ENCODE results near the gene CNTNAP2.
A peak's percentile ranks its signal among the peaks of the same experiment; 100 is the strongest.

The CNTNAP2 gene

GRCh38 chr7:147857152-147858140, 1740.8 kb downstream of the CNTNAP2 start:
- no peak for DNase-seq (ENCODE audit: low spot score)

GRCh38 chr7:147858421-147858820, 1741.8 kb downstream of the CNTNAP2 start:
- no peak for DNase-seq (ENCODE audit: low spot score)

GRCh38 chr7:147859033-147859432, 1742.4 kb downstream of the CNTNAP2 start:
- DNase-seq (ENCODE audit: low spot score), result no peak

GRCh38 chr7:147859486-147859885, 1742.9 kb downstream of the CNTNAP2 start:
- no peak for DNase-seq (ENCODE audit: low spot score)

GRCh38 chr7:147861058-147861716, 1744.6 kb downstream of the CNTNAP2 start:
- DNase-seq (ENCODE audit: low spot score), result peak; percentile 75

GRCh38 chr7:147861945-147862344, 1745.3 kb downstream of the CNTNAP2 start:
- no peak for DNase-seq (ENCODE audit: low spot score)

- DNase-seq (ENCODE audit: low spot score), result no peak
Observed at GRCh38 chr7:147869456-147869855, 1752.9 kb downstream of the CNTNAP2 start.

GRCh38 chr7:147878912-147879661, 1762.5 kb downstream of the CNTNAP2 start:
- DNase-seq (ENCODE audit: low spot score), result peak; percentile 85

GRCh38 chr7:147885869-147886268, 1769.3 kb downstream of the CNTNAP2 start:
- DNase-seq (ENCODE audit: low spot score), result no peak

- peak; percentile 66 for DNase-seq (ENCODE audit: low spot score)
Observed at GRCh38 chr7:147894271-147894670, 1777.7 kb downstream of the CNTNAP2 start.

- DNase-seq (ENCODE audit: low spot score), result no peak
Observed at GRCh38 chr7:147896121-147896520, 1779.5 kb downstream of the CNTNAP2 start.

GRCh38 chr7:147903536-147904218, 1787.1 kb downstream of the CNTNAP2 start:
- no peak for DNase-seq (ENCODE audit: low spot score)

GRCh38 chr7:147904219-147904576, 1787.6 kb downstream of the CNTNAP2 start:
- no peak for DNase-seq (ENCODE audit: low spot score)

- DNase-seq (ENCODE audit: low spot score), result no peak
Observed at GRCh38 chr7:147909431-147910148, 1793.0 kb downstream of the CNTNAP2 start.

GRCh38 chr7:147911201-147911601, 1794.6 kb downstream of the CNTNAP2 start:
- DNase-seq (ENCODE audit: low spot score), result no peak

- DNase-seq (ENCODE audit: low spot score), result no peak
Observed at GRCh38 chr7:147912291-147912690, 1795.7 kb downstream of the CNTNAP2 start.

- no peak for DNase-seq (ENCODE audit: low spot score)
Observed at GRCh38 chr7:147912946-147913638, 1796.5 kb downstream of the CNTNAP2 start.

- no peak for DNase-seq (ENCODE audit: low spot score)
Observed at GRCh38 chr7:147915781-147916180, 1799.2 kb downstream of the CNTNAP2 start.

- no peak for DNase-seq (ENCODE audit: low spot score)
Observed at GRCh38 chr7:147916573-147916972, 1800.0 kb downstream of the CNTNAP2 start.

- DNase-seq (ENCODE audit: low spot score), result peak; percentile 11
Observed at GRCh38 chr7:147923841-147924240, 1807.2 kb downstream of the CNTNAP2 start.

- no peak for DNase-seq (ENCODE audit: low spot score)
Observed at GRCh38 chr7:147937428-147937827, 1820.8 kb downstream of the CNTNAP2 start.
